HepG2 (cell line): ENCODE results near the gene NEK9. TPM values are rescaled to one million over a fixed set of nuclear protein-coding genes. Genes with fewer than 3 reads are reported as not detected.

Experiments used
- EZH2 ChIP-seq: conservative IDR thresholded peaks from 2 replicates; pipeline ENCODE4 v1.6.1; 2012; ENCODE audit warnings: mild to moderate bottlenecking, low read depth, low read length, moderate library complexity
- HOXD1 ChIP-seq: sonication (generic); formaldehyde crosslinking; IDR thresholded peaks from 2 replicates; pipeline ENCODE4 v1.5.0; 2020; ENCODE audit warnings: missing genetic modification reagents
- KLF12 ChIP-seq: sonication (generic); formaldehyde crosslinking; IDR thresholded peaks from 2 replicates; pipeline ENCODE4 v1.4.0; 2020; ENCODE audit warnings: missing genetic modification reagents, borderline replicate concordance
- MEF2D ChIP-seq: sonication (generic); formaldehyde crosslinking; IDR thresholded peaks from 2 replicates; pipeline ENCODE4 v1.5.1; 2020; ENCODE audit warnings: mild to moderate bottlenecking, missing genetic modification reagents
- NONO ChIP-seq, 2 experiments: fragments of 450-650 bp in 1 of 2; sonication (generic) in 1 of 2; formaldehyde crosslinking in 1 of 2; IDR thresholded peaks in 1 of 2; conservative IDR thresholded peaks in 1 of 2; 2 replicates each; pipeline versions ENCODE4 v1.6.1 to v1.8.0; 2017 to 2022; ENCODE audit warnings: mild to moderate bottlenecking in 1 of 2, missing genetic modification reagents in 1 of 2, moderate library complexity in 1 of 2
- STAT5B ChIP-seq: sonication (generic); formaldehyde crosslinking; IDR thresholded peaks from 2 replicates; pipeline ENCODE4 v1.4.0; 2020; ENCODE audit warnings: missing genetic modification reagents
- THYN1 ChIP-seq: sonication (generic); formaldehyde crosslinking; IDR thresholded peaks from 2 replicates; pipeline ENCODE4 v1.8.1; 2023; ENCODE audit warnings: low read depth, mild to moderate bottlenecking, moderate library complexity, missing genetic modification reagents, borderline replicate concordance
- ZKSCAN8 ChIP-seq: IDR thresholded peaks from 2 replicates; pipeline ENCODE4 v1.6.1; 2016; ENCODE audit warnings: borderline replicate concordance, missing genetic modification reagents, missing compliant biosample characterization
- ZNF367 ChIP-seq: sonication (generic); formaldehyde crosslinking; IDR thresholded peaks from 2 replicates; pipeline ENCODE4 v1.4.0; 2020; ENCODE audit warnings: missing genetic modification reagents, borderline replicate concordance
- ZNF441 ChIP-seq: sonication (generic); formaldehyde crosslinking; IDR thresholded peaks from 2 replicates; pipeline ENCODE4 v1.7.0; 2021; ENCODE audit warnings: missing genetic modification reagents, borderline replicate concordance
- ZNF577 ChIP-seq: sonication (generic); formaldehyde crosslinking; IDR thresholded peaks from 2 replicates; pipeline ENCODE4 v1.4.0; 2020; ENCODE audit warnings: mild to moderate bottlenecking, low read depth, missing genetic modification reagents, borderline replicate concordance
- ZNF781 ChIP-seq: sonication (generic); formaldehyde crosslinking; IDR thresholded peaks from 2 replicates; pipeline ENCODE4 v1.5.1; 2020; ENCODE audit warnings: borderline replicate concordance, mild to moderate bottlenecking, missing genetic modification reagents; ENCODE audit errors: not compliant biosample characterization
- polyA plus RNA-seq, 8 experiments: library from polyadenylated mRNA; depleted of rRNA in 3 of 8; stranded (reverse) in 7 of 8; unstranded in 1 of 8; fragments of >200 nt; fragmentation: Illumina TruSeq in 4 of 8; extraction: Trizol in 4 of 8; gene quantifications; 2 replicates each; pipeline versions ENCODE4 v1.2.1 to v1.2.3, GENCODE V29; 2011 to 2016; ENCODE audit warnings: low read depth in 4 of 8, missing spikeins in 1 of 8, mixed read lengths in 1 of 8; ENCODE audit not compliant: insufficient read depth in 1 of 8
- total RNA-seq, 5 experiments: library from RNA; depleted of rRNA; stranded (reverse); fragments of >200 nt; fragmentation: Illumina TruSeq; extraction: Trizol; gene quantifications; 2 replicates each; pipeline ENCODE4 v1.2.3, GENCODE V29; 2016; ENCODE audit warnings: low read depth in 1 of 5
- TF ChIP-seq, protein P1 (sequence below): IDR thresholded peaks from 2 replicates; pipeline ENCODE4 v1.4.0; 2020; ENCODE audit warnings: mild to moderate bottlenecking, missing genetic modification reagents
- TF ChIP-seq, protein P2 (sequence below): sonication (generic); formaldehyde crosslinking; IDR thresholded peaks from 2 replicates; pipeline ENCODE4 v1.8.0; 2022; ENCODE audit warnings: low read depth, missing genetic modification reagents
- TF ChIP-seq, protein P3 (sequence below): sonication (generic); formaldehyde crosslinking; IDR thresholded peaks from 2 replicates; pipeline ENCODE4 v1.4.0; 2020; ENCODE audit warnings: missing genetic modification reagents, borderline replicate concordance
- TF ChIP-seq, protein P4 (sequence below): sonication (generic); formaldehyde crosslinking; IDR thresholded peaks from 2 replicates; pipeline ENCODE4 v1.5.0; 2020; ENCODE audit warnings: mild to moderate bottlenecking, missing genetic modification reagents

NEK9 gene
- total and polyA plus RNA-seq, 2 of the 13 experiments (the other 11 are each of a cell fraction or from before 2014, with no cell fraction given): 16.5 to 27.3 TPM

DNA sequence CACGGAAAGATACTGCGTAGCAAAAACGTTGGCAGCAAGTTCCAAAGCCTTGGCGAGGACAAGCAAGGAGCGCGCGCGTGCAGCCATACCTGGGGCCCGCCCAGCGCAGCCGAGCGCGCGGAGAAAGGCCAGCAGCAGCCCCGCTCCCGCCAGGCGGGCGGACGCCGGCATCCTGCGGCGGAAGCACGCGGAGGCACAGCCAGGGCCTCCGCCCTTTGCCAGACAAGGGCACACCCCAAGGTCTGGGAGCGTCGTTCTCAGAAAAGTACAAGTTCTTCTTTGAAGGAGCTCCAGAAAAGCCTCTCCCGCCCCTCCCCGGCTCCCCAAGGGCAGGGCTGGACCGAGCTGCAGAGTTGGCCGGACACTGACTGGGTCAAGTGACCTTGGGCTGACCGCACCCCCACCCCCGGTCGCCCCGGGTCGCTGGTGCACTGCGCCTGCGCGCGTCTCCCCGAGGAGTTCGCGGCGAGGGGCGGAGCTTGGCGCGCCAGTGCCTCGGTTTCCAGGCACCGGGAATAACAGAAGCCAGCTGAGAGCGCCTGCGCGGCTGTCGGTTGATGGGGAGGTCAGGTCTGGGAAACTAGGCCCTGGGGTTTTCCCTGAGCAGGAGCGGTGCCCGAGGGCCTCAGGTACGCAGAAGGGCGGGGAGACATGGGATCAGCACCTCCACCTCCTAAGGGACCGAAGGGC, 57.6 kb downstream of the NEK9 start, which contains the start of gene ZC2HC1C (continued):
- TF ChIP-seq, protein P1, sequence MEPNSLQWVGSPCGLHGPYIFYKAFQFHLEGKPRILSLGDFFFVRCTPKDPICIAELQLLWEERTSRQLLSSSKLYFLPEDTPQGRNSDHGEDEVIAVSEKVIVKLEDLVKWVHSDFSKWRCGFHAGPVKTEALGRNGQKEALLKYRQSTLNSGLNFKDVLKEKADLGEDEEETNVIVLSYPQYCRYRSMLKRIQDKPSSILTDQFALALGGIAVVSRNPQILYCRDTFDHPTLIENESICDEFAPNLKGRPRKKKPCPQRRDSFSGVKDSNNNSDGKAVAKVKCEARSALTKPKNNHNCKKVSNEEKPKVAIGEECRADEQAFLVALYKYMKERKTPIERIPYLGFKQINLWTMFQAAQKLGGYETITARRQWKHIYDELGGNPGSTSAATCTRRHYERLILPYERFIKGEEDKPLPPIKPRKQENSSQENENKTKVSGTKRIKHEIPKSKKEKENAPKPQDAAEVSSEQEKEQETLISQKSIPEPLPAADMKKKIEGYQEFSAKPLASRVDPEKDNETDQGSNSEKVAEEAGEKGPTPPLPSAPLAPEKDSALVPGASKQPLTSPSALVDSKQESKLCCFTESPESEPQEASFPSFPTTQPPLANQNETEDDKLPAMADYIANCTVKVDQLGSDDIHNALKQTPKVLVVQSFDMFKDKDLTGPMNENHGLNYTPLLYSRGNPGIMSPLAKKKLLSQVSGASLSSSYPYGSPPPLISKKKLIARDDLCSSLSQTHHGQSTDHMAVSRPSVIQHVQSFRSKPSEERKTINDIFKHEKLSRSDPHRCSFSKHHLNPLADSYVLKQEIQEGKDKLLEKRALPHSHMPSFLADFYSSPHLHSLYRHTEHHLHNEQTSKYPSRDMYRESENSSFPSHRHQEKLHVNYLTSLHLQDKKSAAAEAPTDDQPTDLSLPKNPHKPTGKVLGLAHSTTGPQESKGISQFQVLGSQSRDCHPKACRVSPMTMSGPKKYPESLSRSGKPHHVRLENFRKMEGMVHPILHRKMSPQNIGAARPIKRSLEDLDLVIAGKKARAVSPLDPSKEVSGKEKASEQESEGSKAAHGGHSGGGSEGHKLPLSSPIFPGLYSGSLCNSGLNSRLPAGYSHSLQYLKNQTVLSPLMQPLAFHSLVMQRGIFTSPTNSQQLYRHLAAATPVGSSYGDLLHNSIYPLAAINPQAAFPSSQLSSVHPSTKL (CRISPR knock-in tag): peak; percentile 24; the same call in 1 of the 2 replicates
- TF ChIP-seq HOXD1 (CRISPR knock-in tag) (no peak), ZNF441 (CRISPR knock-in tag) (no peak), EZH2 (no peak), THYN1 (CRISPR knock-in tag) (no peak), MEF2D (no peak), ZNF577 (no peak), NONO (IDR thresholded peaks at IDR 0.05) (no peak), NONO (CRISPR knock-in tag; conservative IDR thresholded peaks at IDR 0.05) (peak; percentile 72; the same call in 1 of the 2 replicates), ZNF367 (no peak), STAT5B (no peak), KLF12 (CRISPR knock-in tag) (peak; percentile 98), ZNF781 (no peak), ZKSCAN8 (CRISPR knock-in tag) (no peak)
- TF ChIP-seq, protein P2, sequence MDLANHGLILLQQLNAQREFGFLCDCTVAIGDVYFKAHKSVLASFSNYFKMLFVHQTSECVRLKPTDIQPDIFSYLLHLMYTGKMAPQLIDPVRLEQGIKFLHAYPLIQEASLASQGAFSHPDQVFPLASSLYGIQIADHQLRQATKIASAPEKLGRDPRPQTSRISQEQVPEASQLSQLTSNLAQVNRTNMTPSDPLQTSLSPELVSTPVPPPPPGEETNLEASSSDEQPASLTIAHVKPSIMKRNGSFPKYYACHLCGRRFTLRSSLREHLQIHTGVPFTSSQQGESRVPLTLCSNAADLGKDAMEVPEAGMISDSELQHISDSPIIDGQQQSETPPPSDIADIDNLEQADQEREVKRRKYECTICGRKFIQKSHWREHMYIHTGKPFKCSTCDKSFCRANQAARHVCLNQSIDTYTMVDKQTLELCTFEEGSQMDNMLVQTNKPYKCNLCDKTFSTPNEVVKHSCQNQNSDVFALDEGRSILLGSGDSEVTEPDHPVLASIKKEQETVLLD (CRISPR knock-in tag): peak; percentile 51
- TF ChIP-seq, protein P3, sequence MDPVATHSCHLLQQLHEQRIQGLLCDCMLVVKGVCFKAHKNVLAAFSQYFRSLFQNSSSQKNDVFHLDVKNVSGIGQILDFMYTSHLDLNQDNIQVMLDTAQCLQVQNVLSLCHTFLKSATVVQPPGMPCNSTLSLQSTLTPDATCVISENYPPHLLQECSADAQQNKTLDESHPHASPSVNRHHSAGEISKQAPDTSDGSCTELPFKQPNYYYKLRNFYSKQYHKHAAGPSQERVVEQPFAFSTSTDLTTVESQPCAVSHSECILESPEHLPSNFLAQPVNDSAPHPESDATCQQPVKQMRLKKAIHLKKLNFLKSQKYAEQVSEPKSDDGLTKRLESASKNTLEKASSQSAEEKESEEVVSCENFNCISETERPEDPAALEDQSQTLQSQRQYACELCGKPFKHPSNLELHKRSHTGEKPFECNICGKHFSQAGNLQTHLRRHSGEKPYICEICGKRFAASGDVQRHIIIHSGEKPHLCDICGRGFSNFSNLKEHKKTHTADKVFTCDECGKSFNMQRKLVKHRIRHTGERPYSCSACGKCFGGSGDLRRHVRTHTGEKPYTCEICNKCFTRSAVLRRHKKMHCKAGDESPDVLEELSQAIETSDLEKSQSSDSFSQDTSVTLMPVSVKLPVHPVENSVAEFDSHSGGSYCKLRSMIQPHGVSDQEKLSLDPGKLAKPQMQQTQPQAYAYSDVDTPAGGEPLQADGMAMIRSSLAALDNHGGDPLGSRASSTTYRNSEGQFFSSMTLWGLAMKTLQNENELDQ: no peak
- TF ChIP-seq, protein P4, sequence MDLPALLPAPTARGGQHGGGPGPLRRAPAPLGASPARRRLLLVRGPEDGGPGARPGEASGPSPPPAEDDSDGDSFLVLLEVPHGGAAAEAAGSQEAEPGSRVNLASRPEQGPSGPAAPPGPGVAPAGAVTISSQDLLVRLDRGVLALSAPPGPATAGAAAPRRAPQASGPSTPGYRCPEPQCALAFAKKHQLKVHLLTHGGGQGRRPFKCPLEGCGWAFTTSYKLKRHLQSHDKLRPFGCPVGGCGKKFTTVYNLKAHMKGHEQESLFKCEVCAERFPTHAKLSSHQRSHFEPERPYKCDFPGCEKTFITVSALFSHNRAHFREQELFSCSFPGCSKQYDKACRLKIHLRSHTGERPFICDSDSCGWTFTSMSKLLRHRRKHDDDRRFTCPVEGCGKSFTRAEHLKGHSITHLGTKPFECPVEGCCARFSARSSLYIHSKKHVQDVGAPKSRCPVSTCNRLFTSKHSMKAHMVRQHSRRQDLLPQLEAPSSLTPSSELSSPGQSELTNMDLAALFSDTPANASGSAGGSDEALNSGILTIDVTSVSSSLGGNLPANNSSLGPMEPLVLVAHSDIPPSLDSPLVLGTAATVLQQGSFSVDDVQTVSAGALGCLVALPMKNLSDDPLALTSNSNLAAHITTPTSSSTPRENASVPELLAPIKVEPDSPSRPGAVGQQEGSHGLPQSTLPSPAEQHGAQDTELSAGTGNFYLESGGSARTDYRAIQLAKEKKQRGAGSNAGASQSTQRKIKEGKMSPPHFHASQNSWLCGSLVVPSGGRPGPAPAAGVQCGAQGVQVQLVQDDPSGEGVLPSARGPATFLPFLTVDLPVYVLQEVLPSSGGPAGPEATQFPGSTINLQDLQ (CRISPR knock-in tag): peak; percentile 76; the same call in 1 of the 2 replicates
